Esophagus squamous epithelium (tissue), 5 donors: Measurements from ENCODE around the gene RGN. TPM values are rescaled to one million over a fixed set of nuclear protein-coding genes. Genes with fewer than 3 reads are reported as not detected.

ENCODE experiments used
- DNase-seq: peaks from one replicate; lab custom pipeline; 2025; lab: John Stamatoyannopoulos, UW
- H3K27ac ChIP-seq, 4 donors: fragments of 200-600 bp; sonication (generic); one replicate each; pipeline ENCODE4 v1.5.1; 2016 to 2019; ENCODE audit warnings: mild to moderate bottlenecking in 1 of 4
- H3K27me3 ChIP-seq, 4 donors: fragments of 200-600 bp; sonication (generic); 1 replicate in 3 of 4; 2 replicates in 1 of 4; pipeline versions ENCODE4 v1.5.1 to v1.6.0; 2017 to 2021; ENCODE audit warnings: antibody characterized with exemption in 1 of 4
- H3K36me3 ChIP-seq, 3 donors: fragments of 200-600 bp; sonication (generic); one replicate each; pipeline ENCODE4 v1.5.1; 2016 to 2019
- H3K4me1 ChIP-seq, 3 donors: fragments of 200-600 bp; sonication (generic); one replicate each; pipeline ENCODE4 v1.5.1; 2017 to 2019
- H3K4me3 ChIP-seq, 4 donors: fragments of 200-600 bp; sonication (generic); 1 replicate in 3 of 4; 2 replicates in 1 of 4; pipeline ENCODE4 v1.5.1; 2016 to 2019; ENCODE audit warnings: mild to moderate bottlenecking in 2 of 4, moderate library complexity in 1 of 4
- H3K9me3 ChIP-seq, 3 donors: fragments of 200-600 bp; sonication (generic); one replicate each; pipeline ENCODE4 v1.5.1; 2016 to 2019
- CTCF ChIP-seq, 6 experiments: fragments of 450-650 bp in 4 of 6; fragments of 200-600 bp in 2 of 6; sonication (generic) in 2 of 6; IDR thresholded peaks; one replicate each; pipeline ENCODE4 v1.5.1; 2016 to 2019; ENCODE audit warnings: antibody characterized with exemption in 6 of 6, mild to moderate bottlenecking in 4 of 6, moderate library complexity in 4 of 6
- POLR2A ChIP-seq, 4 donors: fragments of 450-650 bp; IDR thresholded peaks; one replicate each; pipeline ENCODE4 v1.6.1; 2017; ENCODE audit warnings: antibody characterized with exemption in 4 of 4, mild to moderate bottlenecking in 4 of 4, moderate library complexity in 3 of 4
- WGBS, 2 donors: methylation state at CpG; one replicate each; pipeline ENCODE4 v1.1.5; 2018; 5-methylcytosine and 5-hydroxymethylcytosine counted together
- intact Hi-C: fragments of 100-400 bp; cut with DNase I; formaldehyde crosslinking; loops from one replicate; pipeline ENCODE4 v1.15.0; 2022
- total RNA-seq, 4 donors: library from RNA; depleted of rRNA; stranded (reverse); fragments of >200 nt; gene quantifications; one replicate each; pipeline ENCODE4 v1.1.0, GENCODE V29; 2016
- donor health status: DM: yes; HTN: yes; CAD: no.

RGN gene
- total RNA-seq, 4 donors from 2014 or later = 0.44 to 3.8 (median 0.75) TPM; not detected in 1

- intact Hi-C loops = no loop called here
- 52 to 68% methylated on average over 8 of the region's 9 CpGs for WGBS, 2 donors
- no peak for DNase-seq
- no peak overlapping the region for H3K27ac ChIP-seq
- H3K27me3 ChIP-seq = no peaks in the 10 kb centered on the region
- H3K9me3 ChIP-seq = no peaks in the 10 kb centered on the region
- TF ChIP-seq CTCF (IDR thresholded peaks at IDR 0.05) (no peak), POLR2A (IDR thresholded peaks at IDR 0.05) (no peak)
- H3K4me1 ChIP-seq = no peaks in the 10 kb centered on the region
- no peak overlapping the region for H3K4me3 ChIP-seq
- no peaks in the 10 kb centered on the region for H3K36me3 ChIP-seq
Measured at GRCh38 chrX:47080215-47080914, 2.1 kb downstream of the RGN start.

GRCh38 chrX:47080915-47081236, 2.6 kb downstream of the RGN start:
- no peak for TF ChIP-seq CTCF (IDR thresholded peaks at IDR 0.05)
- no peak for TF ChIP-seq POLR2A (IDR thresholded peaks at IDR 0.05)
- Histone ChIP-seq H3K4me1 (no peaks in the 10 kb centered on the region), H3K9me3 (no peaks in the 10 kb centered on the region), H3K4me3 (no peak overlapping the region), H3K36me3 (no peaks in the 10 kb centered on the region), H3K27ac (no peak overlapping the region), H3K27me3 (no peaks in the 10 kb centered on the region)
- no peak for DNase-seq
- intact Hi-C loops = no loop called here
- WGBS, 2 donors = 66 to 88% methylated on average over 5 of the region's 5 CpGs

- WGBS, 2 donors = 28 to 39% methylated on average over 3 to 4 of the region's 4 CpGs
- Histone ChIP-seq H3K4me3 (no peak overlapping the region), H3K9me3 (no peaks in the 10 kb centered on the region), H3K27ac (no peak overlapping the region), H3K27me3 (no peaks in the 10 kb centered on the region), H3K36me3 (no peaks in the 10 kb centered on the region), H3K4me1 (no peaks in the 10 kb centered on the region)
- intact Hi-C loops = no loop called here
- no peak for DNase-seq
- TF ChIP-seq CTCF (IDR thresholded peaks at IDR 0.05) (no peak), POLR2A (IDR thresholded peaks at IDR 0.05) (no peak)
Measured at GRCh38 chrX:47091149-47091775, 13.0 kb downstream of the RGN start.

DNA sequence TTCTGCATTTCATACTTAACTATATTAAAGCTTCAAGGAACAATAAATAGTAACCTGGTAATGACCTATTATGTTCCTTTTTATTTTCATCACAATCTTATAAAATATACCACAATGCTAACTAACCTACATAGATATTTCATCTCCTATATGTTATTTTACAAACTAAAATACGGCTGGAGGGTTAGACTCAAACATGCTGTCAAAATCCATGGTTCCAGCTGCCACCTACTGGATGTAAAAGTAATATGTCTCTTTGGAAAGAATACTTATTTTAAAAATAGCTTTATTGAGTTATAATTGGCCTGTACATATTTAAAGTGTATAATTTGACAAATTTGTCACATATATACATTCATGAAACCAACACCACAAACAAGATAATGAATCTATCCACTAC, 15.0 kb downstream of the RGN start:
- intact Hi-C loops = no loop called here
- no peaks in the 10 kb centered on the region for H3K9me3 ChIP-seq
- no peaks in the 10 kb centered on the region for H3K36me3 ChIP-seq
- no peak overlapping the region for H3K4me3 ChIP-seq
- no peak for DNase-seq
- TF ChIP-seq POLR2A (IDR thresholded peaks at IDR 0.05) = no peak
- TF ChIP-seq CTCF (IDR thresholded peaks at IDR 0.05) = peak in 5 of 6 experiments; percentile 28 to 46 (median 35)
- WGBS, 2 donors = 0 to 15% methylated on average over 1 of the region's 1 CpG
- H3K27me3 ChIP-seq = no peaks in the 10 kb centered on the region
- no peaks in the 10 kb centered on the region for H3K4me1 ChIP-seq
- H3K27ac ChIP-seq = no peak overlapping the region

DNA sequence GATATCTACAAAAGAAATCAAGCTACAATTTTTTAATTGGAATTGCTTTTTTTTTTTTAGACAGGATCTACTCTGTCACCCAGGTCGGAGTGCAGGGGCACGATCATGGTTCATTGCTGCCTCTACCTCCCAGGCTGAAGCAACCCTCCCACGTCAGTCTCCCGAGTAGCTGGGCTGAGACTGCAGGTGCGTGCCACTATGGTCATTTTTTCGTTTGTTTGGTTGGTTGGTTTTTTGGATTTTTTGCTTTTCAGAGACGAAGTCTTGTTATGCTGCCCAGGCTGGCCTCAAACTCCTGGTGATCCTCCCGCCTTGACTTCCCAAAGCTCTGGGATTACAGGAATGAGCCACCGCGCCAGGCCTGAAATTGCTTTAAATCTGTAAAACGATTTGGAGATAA, 15.6 kb downstream of the RGN start:
- TF ChIP-seq POLR2A (IDR thresholded peaks at IDR 0.05) = no peak
- TF ChIP-seq CTCF (IDR thresholded peaks at IDR 0.05) = no peak
- no peak for DNase-seq
- intact Hi-C loops = no loop called here
- no peak overlapping the region for H3K4me3 ChIP-seq
- H3K9me3 ChIP-seq = no peaks in the 10 kb centered on the region
- WGBS, 2 donors = 67 to 83% methylated on average over 10 to 11 of the region's 11 CpGs
- H3K27ac ChIP-seq = no peak overlapping the region
- H3K27me3 ChIP-seq = no peaks in the 10 kb centered on the region
- H3K4me1 ChIP-seq = no peaks in the 10 kb centered on the region
- no peaks in the 10 kb centered on the region for H3K36me3 ChIP-seq
